ENCODE data around the gene USP6NL.

USP6NL gene

GRCh38 chr10:11454958-11455566 lies 156.4 kb downstream of the USP6NL start:
- Histone ChIP-seq H3K9me3 (ENCODE audit: control insufficient read depth in 1 of 2, low read length in 2 of 2) (no peaks in the 10 kb centered on the region), H3K27me3 (ENCODE audit: control insufficient read depth in 1 of 2, insufficient read depth in 2 of 2, low read length in 2 of 2) (no peaks in the 10 kb centered on the region), H3K9ac (ENCODE audit: low read depth in 1 of 2, low read length in 2 of 2) (no peak overlapping the region), H3K36me3 (ENCODE audit: control insufficient read depth in 1 of 2, insufficient read depth in 2 of 2, low read length in 2 of 2) (peaks cover 0 to 7% of the 10 kb centered on the region in 2 donors), H3K4me3 (ENCODE audit: low read depth in 1 of 2, low read length in 2 of 2) (no peak overlapping the region), H3K27ac (ENCODE audit: low read depth, low read length) (no peak overlapping the region), H3K4me1 (ENCODE audit: control insufficient read depth in 1 of 2, insufficient read depth in 2 of 2, low read length in 2 of 2) (no peaks in the 10 kb centered on the region)

GRCh38 chr10:11454160-11454559 lies 157.3 kb downstream of the USP6NL start:
- Histone ChIP-seq H3K4me1 (ENCODE audit: control insufficient read depth in 1 of 2, insufficient read depth in 2 of 2, low read length in 2 of 2) (no peaks in the 10 kb centered on the region), H3K9me3 (ENCODE audit: control insufficient read depth in 1 of 2, low read length in 2 of 2) (no peaks in the 10 kb centered on the region), H3K9ac (ENCODE audit: low read depth in 1 of 2, low read length in 2 of 2) (no peak overlapping the region), H3K27ac (ENCODE audit: low read depth, low read length) (no peak overlapping the region), H3K27me3 (ENCODE audit: control insufficient read depth in 1 of 2, insufficient read depth in 2 of 2, low read length in 2 of 2) (peaks cover 0 to 3% of the 10 kb centered on the region in 2 donors), H3K4me3 (ENCODE audit: low read depth in 1 of 2, low read length in 2 of 2) (no peak overlapping the region), H3K36me3 (ENCODE audit: control insufficient read depth in 1 of 2, insufficient read depth in 2 of 2, low read length in 2 of 2) (peaks cover 0 to 5% of the 10 kb centered on the region in 2 donors)

- no peak overlapping the region for H3K9ac ChIP-seq (ENCODE audit: low read depth in 1 of 2, low read length in 2 of 2)
- H3K4me3 ChIP-seq (ENCODE audit: low read depth in 1 of 2, low read length in 2 of 2), result no peak overlapping the region
- peaks cover 12 to 13% of the 10 kb centered on the region in 2 donors for H3K4me1 ChIP-seq (ENCODE audit: control insufficient read depth in 1 of 2, insufficient read depth in 2 of 2, low read length in 2 of 2)
- H3K9me3 ChIP-seq (ENCODE audit: control insufficient read depth in 1 of 2, low read length in 2 of 2), result no peaks in the 10 kb centered on the region
- H3K27ac ChIP-seq (ENCODE audit: low read depth, low read length), result no peak overlapping the region
- peaks cover 0 to 3% of the 10 kb centered on the region in 2 donors for H3K27me3 ChIP-seq (ENCODE audit: control insufficient read depth in 1 of 2, insufficient read depth in 2 of 2, low read length in 2 of 2)
- H3K36me3 ChIP-seq (ENCODE audit: control insufficient read depth in 1 of 2, insufficient read depth in 2 of 2, low read length in 2 of 2), result no peaks in the 10 kb centered on the region
Observed at GRCh38 chr10:11451640-11452260, 159.7 kb downstream of the USP6NL start.

- H3K27me3 ChIP-seq (ENCODE audit: control insufficient read depth in 1 of 2, insufficient read depth in 2 of 2, low read length in 2 of 2), result peaks cover 0 to 3% of the 10 kb centered on the region in 2 donors
- no peaks in the 10 kb centered on the region for H3K36me3 ChIP-seq (ENCODE audit: control insufficient read depth in 1 of 2, insufficient read depth in 2 of 2, low read length in 2 of 2)
- H3K27ac ChIP-seq (ENCODE audit: low read depth, low read length), result no peak overlapping the region
- H3K4me3 ChIP-seq (ENCODE audit: low read depth in 1 of 2, low read length in 2 of 2), result no peak overlapping the region
- H3K9ac ChIP-seq (ENCODE audit: low read depth in 1 of 2, low read length in 2 of 2), result no peak overlapping the region
- no peaks in the 10 kb centered on the region for H3K9me3 ChIP-seq (ENCODE audit: control insufficient read depth in 1 of 2, low read length in 2 of 2)
- H3K4me1 ChIP-seq (ENCODE audit: control insufficient read depth in 1 of 2, insufficient read depth in 2 of 2, low read length in 2 of 2), result peaks cover 12 to 13% of the 10 kb centered on the region in 2 donors
Observed at GRCh38 chr10:11450427-11450826, 161.0 kb downstream of the USP6NL start.

GRCh38 chr10:11449761-11450160 lies 161.7 kb downstream of the USP6NL start:
- Histone ChIP-seq H3K9ac (ENCODE audit: low read depth in 1 of 2, low read length in 2 of 2) (no peak overlapping the region), H3K36me3 (ENCODE audit: control insufficient read depth in 1 of 2, insufficient read depth in 2 of 2, low read length in 2 of 2) (no peaks in the 10 kb centered on the region), H3K27me3 (ENCODE audit: control insufficient read depth in 1 of 2, insufficient read depth in 2 of 2, low read length in 2 of 2) (peaks cover 0 to 3% of the 10 kb centered on the region in 2 donors), H3K27ac (ENCODE audit: low read depth, low read length) (no peak overlapping the region), H3K9me3 (ENCODE audit: control insufficient read depth in 1 of 2, low read length in 2 of 2) (no peaks in the 10 kb centered on the region), H3K4me3 (ENCODE audit: low read depth in 1 of 2, low read length in 2 of 2) (no peak overlapping the region), H3K4me1 (ENCODE audit: control insufficient read depth in 1 of 2, insufficient read depth in 2 of 2, low read length in 2 of 2) (peaks cover 12 to 13% of the 10 kb centered on the region in 2 donors)

- peak overlapping the region; percentile 3 to 44 for H3K4me3 ChIP-seq (ENCODE audit: low read depth in 1 of 2, low read length in 2 of 2)
- H3K9ac ChIP-seq (ENCODE audit: low read depth in 1 of 2, low read length in 2 of 2), result no peak overlapping the region
- no peak overlapping the region for H3K27ac ChIP-seq (ENCODE audit: low read depth, low read length)
- H3K9me3 ChIP-seq (ENCODE audit: control insufficient read depth in 1 of 2, low read length in 2 of 2), result no peaks in the 10 kb centered on the region
- H3K4me1 ChIP-seq (ENCODE audit: control insufficient read depth in 1 of 2, insufficient read depth in 2 of 2, low read length in 2 of 2), result peaks cover 12 to 13% of the 10 kb centered on the region in 2 donors
- H3K27me3 ChIP-seq (ENCODE audit: control insufficient read depth in 1 of 2, insufficient read depth in 2 of 2, low read length in 2 of 2), result peaks cover 0 to 3% of the 10 kb centered on the region in 2 donors
- no peaks in the 10 kb centered on the region for H3K36me3 ChIP-seq (ENCODE audit: control insufficient read depth in 1 of 2, insufficient read depth in 2 of 2, low read length in 2 of 2)
Observed at GRCh38 chr10:11448545-11449244, 162.8 kb downstream of the USP6NL start.

GRCh38 chr10:11448190-11448544 lies 163.3 kb downstream of the USP6NL start:
- Histone ChIP-seq H3K9me3 (ENCODE audit: control insufficient read depth in 1 of 2, low read length in 2 of 2) (no peaks in the 10 kb centered on the region), H3K36me3 (ENCODE audit: control insufficient read depth in 1 of 2, insufficient read depth in 2 of 2, low read length in 2 of 2) (no peaks in the 10 kb centered on the region), H3K4me3 (ENCODE audit: low read depth in 1 of 2, low read length in 2 of 2) (peak overlapping the region in 1 of 2 donors; percentile 3), H3K4me1 (ENCODE audit: control insufficient read depth in 1 of 2, insufficient read depth in 2 of 2, low read length in 2 of 2) (peaks cover 12 to 13% of the 10 kb centered on the region in 2 donors), H3K9ac (ENCODE audit: low read depth in 1 of 2, low read length in 2 of 2) (no peak overlapping the region), H3K27me3 (ENCODE audit: control insufficient read depth in 1 of 2, insufficient read depth in 2 of 2, low read length in 2 of 2) (peaks cover 0 to 3% of the 10 kb centered on the region in 2 donors), H3K27ac (ENCODE audit: low read depth, low read length) (no peak overlapping the region)

- Histone ChIP-seq H3K4me1 (ENCODE audit: control insufficient read depth in 1 of 2, insufficient read depth in 2 of 2, low read length in 2 of 2) (peaks cover 12 to 13% of the 10 kb centered on the region in 2 donors), H3K4me3 (ENCODE audit: low read depth in 1 of 2, low read length in 2 of 2) (peak overlapping the region in 1 of 2 donors; percentile 32), H3K36me3 (ENCODE audit: control insufficient read depth in 1 of 2, insufficient read depth in 2 of 2, low read length in 2 of 2) (no peaks in the 10 kb centered on the region)
Observed at GRCh38 chr10:11447586-11447985, 163.9 kb downstream of the USP6NL start.

GRCh38 chr10:11446864-11447263 lies 164.6 kb downstream of the USP6NL start:
- H3K4me1 ChIP-seq (ENCODE audit: control insufficient read depth in 1 of 2, insufficient read depth in 2 of 2, low read length in 2 of 2), result peaks cover 12 to 13% of the 10 kb centered on the region in 2 donors
- no peaks in the 10 kb centered on the region for H3K9me3 ChIP-seq (ENCODE audit: control insufficient read depth in 1 of 2, low read length in 2 of 2)
- no peak overlapping the region for H3K4me3 ChIP-seq (ENCODE audit: low read depth in 1 of 2, low read length in 2 of 2)
- H3K36me3 ChIP-seq (ENCODE audit: control insufficient read depth in 1 of 2, insufficient read depth in 2 of 2, low read length in 2 of 2), result no peaks in the 10 kb centered on the region
- no peak overlapping the region for H3K27ac ChIP-seq (ENCODE audit: low read depth, low read length)
- H3K27me3 ChIP-seq (ENCODE audit: control insufficient read depth in 1 of 2, insufficient read depth in 2 of 2, low read length in 2 of 2), result peaks cover 0 to 3% of the 10 kb centered on the region in 2 donors
- no peak overlapping the region for H3K9ac ChIP-seq (ENCODE audit: low read depth in 1 of 2, low read length in 2 of 2)

More at GRCh38 chr10:11447586-11447985, 163.9 kb downstream of the USP6NL start:
- peaks cover 0 to 3% of the 10 kb centered on the region in 2 donors for H3K27me3 ChIP-seq (ENCODE audit: control insufficient read depth in 1 of 2, insufficient read depth in 2 of 2, low read length in 2 of 2)
- no peak overlapping the region for H3K9ac ChIP-seq (ENCODE audit: low read depth in 1 of 2, low read length in 2 of 2)
- H3K27ac ChIP-seq (ENCODE audit: low read depth, low read length), result no peak overlapping the region
- H3K9me3 ChIP-seq (ENCODE audit: control insufficient read depth in 1 of 2, low read length in 2 of 2), result no peaks in the 10 kb centered on the region

GRCh38 chr10:11446133-11446532 lies 165.3 kb downstream of the USP6NL start:
- Histone ChIP-seq H3K36me3 (ENCODE audit: control insufficient read depth in 1 of 2, insufficient read depth in 2 of 2, low read length in 2 of 2) (no peaks in the 10 kb centered on the region), H3K27me3 (ENCODE audit: control insufficient read depth in 1 of 2, insufficient read depth in 2 of 2, low read length in 2 of 2) (peaks cover 0 to 3% of the 10 kb centered on the region in 2 donors), H3K4me1 (ENCODE audit: control insufficient read depth in 1 of 2, insufficient read depth in 2 of 2, low read length in 2 of 2) (peaks cover 12 to 13% of the 10 kb centered on the region in 2 donors), H3K9ac (ENCODE audit: low read depth in 1 of 2, low read length in 2 of 2) (no peak overlapping the region), H3K9me3 (ENCODE audit: control insufficient read depth in 1 of 2, low read length in 2 of 2) (no peaks in the 10 kb centered on the region), H3K4me3 (ENCODE audit: low read depth in 1 of 2, low read length in 2 of 2) (no peak overlapping the region), H3K27ac (ENCODE audit: low read depth, low read length) (no peak overlapping the region)
